Measurements from ENCODE around the gene LIPC.

Gene LIPC

GRCh38 chr15:58448906-58449305 lies 17.1 kb downstream of the LIPC start:
- Histone ChIP-seq H3K36me3 (ENCODE audit: insufficient read depth, low read length) (no peaks in the 10 kb centered on the region), H3K4me1 (ENCODE audit: insufficient read depth, low read length) (peaks cover 40% of the 10 kb centered on the region), H2AFZ (ENCODE audit: low read depth, low read length) (no peak overlapping the region), H3K9ac (ENCODE audit: low read depth, low read length) (no peak overlapping the region), H3K27me3 (ENCODE audit: insufficient read depth, low read length, poor library complexity) (no peaks in the 10 kb centered on the region), H3K79me2 (ENCODE audit: insufficient read depth, low read length) (no peaks in the 10 kb centered on the region), H4K20me1 (ENCODE audit: insufficient read depth, low read length) (no peaks in the 10 kb centered on the region), H3K4me3 (ENCODE audit: low read depth in 1 of 2, low read length in 2 of 2) (no peak overlapping the region), H3K27ac (ENCODE audit: low read length) (peak overlapping the region; percentile 63; the same call in 1 of the 2 replicates), H3K4me2 (ENCODE audit: insufficient read depth, low read length) (no peak overlapping the region), H3K9me3 (ENCODE audit: insufficient read depth, low read length, severe bottlenecking) (no peaks in the 10 kb centered on the region)
- no peak for TF ChIP-seq EZH2 (IDR thresholded peaks at IDR 0.05; ENCODE audit: borderline replicate concordance, low read depth, low read length, severe bottlenecking)
- ATAC-seq (ENCODE audit: insufficient read depth, low read depth) (no peak), DNase-seq (no peak)

- Histone ChIP-seq H3K4me3 (ENCODE audit: low read depth in 1 of 2, low read length in 2 of 2) (no peak overlapping the region), H3K36me3 (ENCODE audit: insufficient read depth, low read length) (no peaks in the 10 kb centered on the region), H3K4me2 (ENCODE audit: insufficient read depth, low read length) (no peak overlapping the region), H3K79me2 (ENCODE audit: insufficient read depth, low read length) (no peaks in the 10 kb centered on the region), H3K27me3 (ENCODE audit: insufficient read depth, low read length, poor library complexity) (no peaks in the 10 kb centered on the region), H2AFZ (ENCODE audit: low read depth, low read length) (no peak overlapping the region), H3K9ac (ENCODE audit: low read depth, low read length) (no peak overlapping the region), H3K9me3 (ENCODE audit: insufficient read depth, low read length, severe bottlenecking) (no peaks in the 10 kb centered on the region), H4K20me1 (ENCODE audit: insufficient read depth, low read length) (no peaks in the 10 kb centered on the region), H3K27ac (ENCODE audit: low read length) (no peak overlapping the region), H3K4me1 (ENCODE audit: insufficient read depth, low read length) (peaks cover 50% of the 10 kb centered on the region)
- ATAC-seq (ENCODE audit: insufficient read depth, low read depth), result no peak
- DNase-seq, result no peak
- TF ChIP-seq CTCF (IDR thresholded peaks at IDR 0.05; ENCODE audit: borderline replicate concordance, extremely low read depth, low read length, poor library complexity, severe bottlenecking) (no peak), EZH2 (IDR thresholded peaks at IDR 0.05; ENCODE audit: borderline replicate concordance, low read depth, low read length, severe bottlenecking) (no peak)
These were observed 20.0 kb downstream of the LIPC start for GRCh38 chr15:58451826-58452225.

GRCh38 chr15:58452775-58453174 lies 21.0 kb downstream of the LIPC start:
- TF ChIP-seq CTCF (IDR thresholded peaks at IDR 0.05; ENCODE audit: borderline replicate concordance, extremely low read depth, low read length, poor library complexity, severe bottlenecking), result no peak
- no peak for TF ChIP-seq EZH2 (IDR thresholded peaks at IDR 0.05; ENCODE audit: borderline replicate concordance, low read depth, low read length, severe bottlenecking)
- H3K27me3 ChIP-seq (ENCODE audit: insufficient read depth, low read length, poor library complexity), result no peaks in the 10 kb centered on the region
- no peaks in the 10 kb centered on the region for H3K36me3 ChIP-seq (ENCODE audit: insufficient read depth, low read length)
- no peaks in the 10 kb centered on the region for H3K9me3 ChIP-seq (ENCODE audit: insufficient read depth, low read length, severe bottlenecking)
- H4K20me1 ChIP-seq (ENCODE audit: insufficient read depth, low read length), result no peaks in the 10 kb centered on the region
- H3K4me2 ChIP-seq (ENCODE audit: insufficient read depth, low read length), result no peak overlapping the region
- DNase-seq, result no peak
- H3K27ac ChIP-seq (ENCODE audit: low read length), result no peak overlapping the region
- H3K9ac ChIP-seq (ENCODE audit: low read depth, low read length), result no peak overlapping the region
- no peak overlapping the region for H3K4me3 ChIP-seq (ENCODE audit: low read depth in 1 of 2, low read length in 2 of 2)
- ATAC-seq (ENCODE audit: insufficient read depth, low read depth), result no peak
- H3K4me1 ChIP-seq (ENCODE audit: insufficient read depth, low read length), result peaks cover 40% of the 10 kb centered on the region
- no peak overlapping the region for H2AFZ ChIP-seq (ENCODE audit: low read depth, low read length)
- no peaks in the 10 kb centered on the region for H3K79me2 ChIP-seq (ENCODE audit: insufficient read depth, low read length)

GRCh38 chr15:58453931-58454793 lies 22.4 kb downstream of the LIPC start:
- Histone ChIP-seq H3K79me2 (ENCODE audit: insufficient read depth, low read length) (no peaks in the 10 kb centered on the region), H3K36me3 (ENCODE audit: insufficient read depth, low read length) (no peaks in the 10 kb centered on the region), H4K20me1 (ENCODE audit: insufficient read depth, low read length) (no peaks in the 10 kb centered on the region), H3K4me1 (ENCODE audit: insufficient read depth, low read length) (peaks cover 33% of the 10 kb centered on the region), H3K27me3 (ENCODE audit: insufficient read depth, low read length, poor library complexity) (no peaks in the 10 kb centered on the region), H3K4me2 (ENCODE audit: insufficient read depth, low read length) (no peak overlapping the region), H3K27ac (ENCODE audit: low read length) (peak overlapping the region; percentile 79), H3K9ac (ENCODE audit: low read depth, low read length) (no peak overlapping the region; the same call in 1 of the 2 replicates), H3K9me3 (ENCODE audit: insufficient read depth, low read length, severe bottlenecking) (no peaks in the 10 kb centered on the region), H3K4me3 (ENCODE audit: low read depth in 1 of 2, low read length in 2 of 2) (no peak overlapping the region), H2AFZ (ENCODE audit: low read depth, low read length) (no peak overlapping the region)
- TF ChIP-seq EZH2 (IDR thresholded peaks at IDR 0.05; ENCODE audit: borderline replicate concordance, low read depth, low read length, severe bottlenecking), result no peak
- peak; percentile 39 for TF ChIP-seq CTCF (IDR thresholded peaks at IDR 0.05; ENCODE audit: borderline replicate concordance, extremely low read depth, low read length, poor library complexity, severe bottlenecking)
- ATAC-seq (ENCODE audit: insufficient read depth, low read depth) (peak; percentile 92), DNase-seq (peak; percentile 68)

All from DND-41 (cell line).